ENCODE results near the gene TMEM150C. TPM values are rescaled to one million over a fixed set of nuclear protein-coding genes. Genes with fewer than 3 reads are reported as not detected.

TMEM150C gene
- polyA plus RNA-seq, 1 donor from 2014 or later: 4.9 TPM

DNA sequence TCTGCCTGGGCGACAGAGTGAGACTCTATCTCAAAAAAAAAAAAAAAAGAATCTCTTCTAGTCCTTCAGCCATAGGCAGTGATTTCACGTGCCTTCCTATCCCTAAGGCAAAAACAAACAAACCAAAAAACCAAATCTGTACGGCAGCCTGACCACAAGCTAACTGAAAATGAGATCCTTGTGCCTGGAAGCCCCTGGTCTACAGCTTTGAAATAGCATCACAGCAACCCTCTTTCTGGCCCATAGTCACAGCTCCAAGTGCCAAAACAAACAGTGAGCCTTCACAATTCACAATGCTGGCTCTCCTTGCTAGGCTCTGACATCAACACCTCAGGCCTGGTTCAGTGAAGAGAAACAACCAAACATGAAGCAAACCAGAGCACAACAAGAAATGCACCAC, 46.1 kb downstream of the TMEM150C start:
- H3K4me2 ChIP-seq (ENCODE audit: low read length): no peak overlapping the region
- no peak overlapping the region for H3K27ac ChIP-seq (ENCODE audit: low read length)
- no peaks in the 10 kb centered on the region for H3F3A ChIP-seq (ENCODE audit: insufficient read depth, low read length, poor library complexity, severe bottlenecking)
- H3K36me3 ChIP-seq (ENCODE audit: insufficient read depth, low read length): no peaks in the 10 kb centered on the region
- no peak overlapping the region for H3K9ac ChIP-seq (ENCODE audit: low read length)
- H4K20me1 ChIP-seq (ENCODE audit: insufficient read depth): no peaks in the 10 kb centered on the region
- H3K9me3 ChIP-seq (ENCODE audit: low read length): no peaks in the 10 kb centered on the region
- no peaks in the 10 kb centered on the region for H3K27me3 ChIP-seq (ENCODE audit: insufficient read depth, low read depth, low read length)
- no peak for TF ChIP-seq EZH2 (IDR thresholded peaks at IDR 0.05; ENCODE audit: borderline replicate concordance, insufficient read depth, low read length, poor library complexity, severe bottlenecking)
- no peak for TF ChIP-seq TAF1 (IDR thresholded peaks at IDR 0.05; ENCODE audit: low read depth)
- TF ChIP-seq, protein P1, sequence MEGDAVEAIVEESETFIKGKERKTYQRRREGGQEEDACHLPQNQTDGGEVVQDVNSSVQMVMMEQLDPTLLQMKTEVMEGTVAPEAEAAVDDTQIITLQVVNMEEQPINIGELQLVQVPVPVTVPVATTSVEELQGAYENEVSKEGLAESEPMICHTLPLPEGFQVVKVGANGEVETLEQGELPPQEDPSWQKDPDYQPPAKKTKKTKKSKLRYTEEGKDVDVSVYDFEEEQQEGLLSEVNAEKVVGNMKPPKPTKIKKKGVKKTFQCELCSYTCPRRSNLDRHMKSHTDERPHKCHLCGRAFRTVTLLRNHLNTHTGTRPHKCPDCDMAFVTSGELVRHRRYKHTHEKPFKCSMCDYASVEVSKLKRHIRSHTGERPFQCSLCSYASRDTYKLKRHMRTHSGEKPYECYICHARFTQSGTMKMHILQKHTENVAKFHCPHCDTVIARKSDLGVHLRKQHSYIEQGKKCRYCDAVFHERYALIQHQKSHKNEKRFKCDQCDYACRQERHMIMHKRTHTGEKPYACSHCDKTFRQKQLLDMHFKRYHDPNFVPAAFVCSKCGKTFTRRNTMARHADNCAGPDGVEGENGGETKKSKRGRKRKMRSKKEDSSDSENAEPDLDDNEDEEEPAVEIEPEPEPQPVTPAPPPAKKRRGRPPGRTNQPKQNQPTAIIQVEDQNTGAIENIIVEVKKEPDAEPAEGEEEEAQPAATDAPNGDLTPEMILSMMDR (IDR thresholded peaks at IDR 0.05; ENCODE audit: poor library complexity, severe bottlenecking): no peak
- TF ChIP-seq EP300 (conservative IDR thresholded peaks at IDR 0.05; ENCODE audit: poor library complexity, severe bottlenecking): no peak
- TF ChIP-seq, protein P2, sequence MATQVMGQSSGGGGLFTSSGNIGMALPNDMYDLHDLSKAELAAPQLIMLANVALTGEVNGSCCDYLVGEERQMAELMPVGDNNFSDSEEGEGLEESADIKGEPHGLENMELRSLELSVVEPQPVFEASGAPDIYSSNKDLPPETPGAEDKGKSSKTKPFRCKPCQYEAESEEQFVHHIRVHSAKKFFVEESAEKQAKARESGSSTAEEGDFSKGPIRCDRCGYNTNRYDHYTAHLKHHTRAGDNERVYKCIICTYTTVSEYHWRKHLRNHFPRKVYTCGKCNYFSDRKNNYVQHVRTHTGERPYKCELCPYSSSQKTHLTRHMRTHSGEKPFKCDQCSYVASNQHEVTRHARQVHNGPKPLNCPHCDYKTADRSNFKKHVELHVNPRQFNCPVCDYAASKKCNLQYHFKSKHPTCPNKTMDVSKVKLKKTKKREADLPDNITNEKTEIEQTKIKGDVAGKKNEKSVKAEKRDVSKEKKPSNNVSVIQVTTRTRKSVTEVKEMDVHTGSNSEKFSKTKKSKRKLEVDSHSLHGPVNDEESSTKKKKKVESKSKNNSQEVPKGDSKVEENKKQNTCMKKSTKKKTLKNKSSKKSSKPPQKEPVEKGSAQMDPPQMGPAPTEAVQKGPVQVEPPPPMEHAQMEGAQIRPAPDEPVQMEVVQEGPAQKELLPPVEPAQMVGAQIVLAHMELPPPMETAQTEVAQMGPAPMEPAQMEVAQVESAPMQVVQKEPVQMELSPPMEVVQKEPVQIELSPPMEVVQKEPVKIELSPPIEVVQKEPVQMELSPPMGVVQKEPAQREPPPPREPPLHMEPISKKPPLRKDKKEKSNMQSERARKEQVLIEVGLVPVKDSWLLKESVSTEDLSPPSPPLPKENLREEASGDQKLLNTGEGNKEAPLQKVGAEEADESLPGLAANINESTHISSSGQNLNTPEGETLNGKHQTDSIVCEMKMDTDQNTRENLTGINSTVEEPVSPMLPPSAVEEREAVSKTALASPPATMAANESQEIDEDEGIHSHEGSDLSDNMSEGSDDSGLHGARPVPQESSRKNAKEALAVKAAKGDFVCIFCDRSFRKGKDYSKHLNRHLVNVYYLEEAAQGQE (IDR thresholded peaks at IDR 0.05; ENCODE audit: borderline replicate concordance): no peak
- no peak for TF ChIP-seq RAD21 (conservative IDR thresholded peaks at IDR 0.05)
- no peak for TF ChIP-seq POLR2AphosphoS5 (IDR thresholded peaks at IDR 0.05)
- TF ChIP-seq SMC3 (conservative IDR thresholded peaks at IDR 0.05; ENCODE audit: poor library complexity): no peak
- TF ChIP-seq MXI1 (conservative IDR thresholded peaks at IDR 0.05; ENCODE audit: poor library complexity, severe bottlenecking): no peak
- H3K9me2 ChIP-seq (ENCODE audit: insufficient read depth, low read length): no peaks in the 10 kb centered on the region
- no peaks in the 10 kb centered on the region for H3K79me2 ChIP-seq (replicated peaks; ENCODE audit: insufficient read depth, low read length)
- H3K4me3 ChIP-seq (ENCODE audit: low read length): no peak overlapping the region
- no peak overlapping the region for H2AFZ ChIP-seq (ENCODE audit: low read depth, low read length)

DNA sequence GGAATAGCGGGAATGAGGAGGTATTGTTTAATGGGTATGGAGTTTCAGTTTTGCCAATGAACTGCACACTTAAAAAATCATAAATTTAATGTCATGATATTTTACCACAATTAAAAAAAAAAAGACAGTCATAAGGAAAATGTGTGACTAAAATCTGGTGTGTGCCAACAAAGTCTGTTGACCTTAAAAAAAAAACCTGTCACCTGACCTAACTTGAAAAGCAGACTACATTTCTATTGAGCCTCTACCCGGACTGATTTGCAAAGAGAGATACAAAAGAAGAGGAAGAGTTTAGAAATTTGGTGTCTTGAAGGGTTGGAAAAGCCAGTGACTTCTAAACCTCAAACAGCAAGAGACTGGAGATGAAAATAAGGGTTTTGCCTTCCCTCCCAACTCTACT, 48.4 kb downstream of the TMEM150C start:
- Histone ChIP-seq H3K27me3 (ENCODE audit: insufficient read depth, low read depth, low read length) (no peaks in the 10 kb centered on the region), H3K27ac (ENCODE audit: low read length) (no peak overlapping the region), H3K9ac (ENCODE audit: low read length) (no peak overlapping the region), H3F3A (ENCODE audit: insufficient read depth, low read length, poor library complexity, severe bottlenecking) (no peaks in the 10 kb centered on the region), H3K79me2 (replicated peaks; ENCODE audit: insufficient read depth, low read length) (no peaks in the 10 kb centered on the region), H3K9me3 (ENCODE audit: low read length) (no peaks in the 10 kb centered on the region), H3K9me2 (ENCODE audit: insufficient read depth, low read length) (no peaks in the 10 kb centered on the region), H3K4me2 (ENCODE audit: low read length) (no peak overlapping the region), H2AFZ (ENCODE audit: low read depth, low read length) (no peak overlapping the region), H3K36me3 (ENCODE audit: insufficient read depth, low read length) (no peaks in the 10 kb centered on the region), H4K20me1 (ENCODE audit: insufficient read depth) (no peaks in the 10 kb centered on the region), H3K4me3 (ENCODE audit: low read length) (no peak overlapping the region)
- TF ChIP-seq EP300 (conservative IDR thresholded peaks at IDR 0.05; ENCODE audit: poor library complexity, severe bottlenecking) (no peak), MXI1 (conservative IDR thresholded peaks at IDR 0.05; ENCODE audit: poor library complexity, severe bottlenecking) (no peak), TAF1 (IDR thresholded peaks at IDR 0.05; ENCODE audit: low read depth) (no peak), SMC3 (conservative IDR thresholded peaks at IDR 0.05; ENCODE audit: poor library complexity) (no peak), POLR2AphosphoS5 (IDR thresholded peaks at IDR 0.05) (no peak), EZH2 (IDR thresholded peaks at IDR 0.05; ENCODE audit: borderline replicate concordance, insufficient read depth, low read length, poor library complexity, severe bottlenecking) (no peak), RAD21 (conservative IDR thresholded peaks at IDR 0.05) (no peak)
- TF ChIP-seq, protein P2 (IDR thresholded peaks at IDR 0.05; ENCODE audit: borderline replicate concordance): no peak
- TF ChIP-seq, protein P1 (IDR thresholded peaks at IDR 0.05; ENCODE audit: poor library complexity, severe bottlenecking): no peak

Data from neural cell (in vitro differentiated cells).